Right lobe of liver (tissue), 4 donors: ENCODE data around the gene AQP1.

Experiments
- CTCF ChIP-seq, 4 donors: fragments of 200-600 bp in 3 of 4; fragments of 450-650 bp in 1 of 4; IDR thresholded peaks; one replicate each; pipeline versions ENCODE4 v1.5.1 to v1.8.0; 2016 to 2022; ENCODE audit warnings: antibody characterized with exemption in 4 of 4, mild to moderate bottlenecking in 2 of 4
- POLR2A ChIP-seq: fragments of 450-650 bp; IDR thresholded peaks from one replicate; pipeline ENCODE4 v1.6.1; 2017; ENCODE audit warnings: antibody characterized with exemption, mild to moderate bottlenecking
- donor health status: DM: no; HTN: no; CAD: no.
- donor health status: DM: no; HTN: no; CAD: no.
- donor health status: DM: no; HTN: yes; CAD: no.

- TF ChIP-seq CTCF (IDR thresholded peaks at IDR 0.05) (no peak), POLR2A (no peak)
Measured at GRCh38 chr7:30971840-30972563, 60.3 kb downstream of the AQP1 start.
